NCI-H2196 treated with DMSO at 0.1 percent for 48 hours (cell line): ENCODE measurements around the gene LHX8.

Experiments used
- DNase-seq: peaks from one replicate; lab custom pipeline; 2025; ENCODE audit not compliant: unreplicated experiment; lab: John Stamatoyannopoulos, UW

LHX8 gene

GRCh38 chr1:75203415-75204277 is 69.5 kb downstream of the LHX8 start:
- DNase-seq: peak; percentile 8

- DNase-seq: no peak
Observed at GRCh38 chr1:75208862-75209261, 74.7 kb downstream of the LHX8 start.
